Suppressor macrophage treated with lipopolysaccharide for 1 hour (primary cell): Measurements from ENCODE around the gene FOXP4.

Experiments used
- DNase-seq, 3 donors: peaks; one replicate each; pipeline ENCODE4 v3.0.0-alpha.2; 2020 to 2022

The FOXP4 gene

GRCh38 chr6:41634657-41635056, 88.5 kb downstream of the FOXP4 start:
- DNase-seq: no peak

GRCh38 chr6:41635365-41635764, 89.2 kb downstream of the FOXP4 start:
- no peak for DNase-seq

DNA sequence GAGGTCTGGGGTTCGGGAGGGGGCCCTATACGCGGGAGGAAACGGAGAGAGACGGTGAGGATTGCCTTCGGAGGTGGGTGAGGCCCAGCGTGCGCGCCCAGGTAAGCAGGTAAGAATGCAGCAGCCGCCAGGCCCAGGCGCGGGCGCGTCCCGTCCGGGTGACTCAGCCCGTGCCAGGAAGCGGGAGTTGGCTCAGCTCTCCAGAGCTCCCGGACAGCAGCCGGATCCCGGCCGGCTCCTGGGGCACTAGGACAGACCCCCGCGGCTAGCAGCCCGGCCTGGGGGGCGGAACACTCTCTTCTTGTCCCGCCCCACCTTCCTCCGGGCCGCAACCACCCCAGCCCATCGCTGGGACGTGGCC, 90.6 kb downstream of the FOXP4 start:
- no peak for DNase-seq

GRCh38 chr6:41637194-41638001, 91.2 kb downstream of the FOXP4 start:
- DNase-seq: peak in 1 of 3 donors; percentile 8

DNA sequence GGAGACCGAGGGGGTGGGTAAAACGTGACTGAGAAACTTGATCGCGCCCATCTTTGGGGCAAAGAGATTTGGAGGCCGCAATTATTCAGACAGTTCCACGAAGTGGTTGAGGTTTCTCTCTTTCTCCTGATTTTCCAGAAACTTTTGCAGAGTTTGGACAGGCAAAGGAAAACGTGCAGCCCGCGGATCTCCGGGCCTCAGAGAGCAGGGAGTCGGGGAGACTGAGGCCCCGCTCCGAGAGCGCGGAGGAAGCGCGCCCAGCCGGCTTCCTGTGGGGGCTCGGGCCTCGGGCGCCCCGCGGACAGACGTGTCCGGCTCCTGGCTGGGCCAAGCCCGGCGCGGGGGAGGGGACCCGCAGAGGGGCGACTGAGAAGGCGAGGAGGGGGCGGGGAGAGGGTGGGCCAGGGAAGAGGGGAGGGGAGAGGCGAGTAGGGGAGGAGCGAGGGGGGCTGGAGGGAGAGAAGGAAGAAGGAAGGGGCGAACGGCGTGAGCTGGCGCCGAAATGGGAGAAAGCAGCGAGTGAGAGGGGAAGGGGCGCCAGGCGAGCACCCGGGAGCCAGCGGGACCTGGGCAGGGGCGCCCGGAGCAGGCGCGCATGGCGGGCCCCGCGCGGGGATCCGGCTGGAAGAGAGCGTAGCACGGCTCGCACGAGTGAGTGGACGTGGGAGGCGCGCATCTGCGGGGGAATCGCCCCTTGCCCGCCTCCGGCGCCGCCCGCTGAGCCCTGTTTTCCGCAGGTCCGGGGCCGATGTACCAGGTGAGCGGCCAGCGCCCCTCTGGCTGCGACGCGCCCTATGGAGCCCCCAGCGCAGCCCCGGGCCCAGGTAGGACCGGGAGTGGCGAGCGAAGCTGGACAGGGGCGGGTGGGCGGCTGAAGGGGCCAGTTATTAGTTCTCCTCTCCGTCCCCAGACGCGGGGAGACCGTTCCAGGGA, 92.1 kb downstream of the FOXP4 start, which contains the start of gene MDFI:
MDFI (plus strand) TSS at position 467 of the 933 bp plus-strand sequence; CDS start at position 749, 282 bp downstream.
- DNase-seq: peak in 1 of 3 donors; percentile 15

DNA sequence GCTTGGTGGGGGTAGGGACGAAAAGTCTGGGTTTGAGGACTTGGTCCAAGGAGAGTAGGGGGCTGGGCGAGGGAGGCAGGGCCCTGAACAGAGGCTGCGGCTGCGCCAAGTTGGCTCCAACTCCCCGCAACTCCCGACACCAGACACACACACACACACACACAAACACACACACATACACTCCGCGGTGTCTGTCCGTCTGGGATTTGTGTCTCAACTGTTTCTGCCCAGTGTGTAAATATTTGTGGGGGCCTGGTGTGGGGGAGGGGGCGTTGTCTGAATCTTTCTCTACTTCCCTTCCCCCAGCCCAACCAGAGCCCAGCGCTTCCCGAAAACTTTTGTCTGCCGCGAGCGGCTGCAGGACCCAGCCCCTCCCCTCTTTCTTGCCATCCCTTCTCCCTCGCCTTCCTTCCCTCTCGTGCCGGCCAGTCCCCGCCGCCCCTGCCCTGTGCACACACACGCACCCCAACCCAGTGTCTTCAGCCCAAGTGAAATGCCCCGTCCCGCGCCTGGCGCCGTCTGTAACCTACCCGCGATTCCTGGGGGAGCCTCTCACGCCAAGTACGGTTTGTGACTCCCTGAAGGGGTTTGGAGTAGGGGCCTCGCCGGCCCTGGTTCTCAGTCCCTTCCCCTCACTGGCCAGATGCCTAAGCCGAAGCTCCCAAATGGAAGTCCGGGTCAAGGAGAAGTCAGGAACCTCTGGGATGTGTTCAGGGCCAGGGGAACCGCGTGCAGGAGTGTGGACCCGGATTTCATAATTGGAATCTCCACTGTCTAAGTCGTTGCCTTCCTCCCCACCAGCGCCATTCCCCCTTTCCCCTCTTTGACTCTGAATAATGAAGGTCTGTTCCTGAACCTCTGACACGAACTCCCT, 93.0 kb downstream of the FOXP4 start:
- DNase-seq: peak in 1 of 3 donors; percentile 16

DNA sequence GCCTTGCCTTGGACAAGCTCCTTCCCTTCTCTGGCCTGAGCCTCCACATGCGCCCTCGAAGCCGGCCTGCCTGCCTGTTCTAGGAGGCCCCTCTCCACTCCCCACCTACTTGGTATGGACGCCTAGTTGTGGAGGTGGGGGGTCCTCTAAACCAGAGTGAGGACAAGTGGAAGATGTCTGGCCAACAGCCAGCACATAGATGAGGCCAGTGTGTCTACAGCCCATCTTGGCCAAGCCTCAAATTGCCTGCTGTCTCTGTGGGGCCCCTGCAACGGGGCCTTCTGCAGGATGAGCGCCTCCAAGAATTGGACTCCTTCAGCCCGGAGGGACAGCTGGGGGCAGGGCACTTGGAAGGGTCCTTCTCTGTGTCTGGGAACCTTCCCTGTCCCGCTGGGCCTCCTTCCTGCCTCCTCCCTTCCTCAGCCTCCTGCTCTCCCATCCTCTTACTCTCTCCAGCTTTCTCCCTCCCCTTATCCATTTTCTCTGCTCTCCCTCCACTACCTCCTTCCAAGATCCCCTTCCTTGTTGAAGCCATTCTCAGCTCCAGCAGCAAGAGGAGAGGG, 93.7 kb downstream of the FOXP4 start:
- no peak for DNase-seq

GRCh38 chr6:41640426-41640825, 94.2 kb downstream of the FOXP4 start:
- no peak for DNase-seq

- no peak for DNase-seq
Observed at GRCh38 chr6:41641352-41641925, 95.3 kb downstream of the FOXP4 start.

DNA sequence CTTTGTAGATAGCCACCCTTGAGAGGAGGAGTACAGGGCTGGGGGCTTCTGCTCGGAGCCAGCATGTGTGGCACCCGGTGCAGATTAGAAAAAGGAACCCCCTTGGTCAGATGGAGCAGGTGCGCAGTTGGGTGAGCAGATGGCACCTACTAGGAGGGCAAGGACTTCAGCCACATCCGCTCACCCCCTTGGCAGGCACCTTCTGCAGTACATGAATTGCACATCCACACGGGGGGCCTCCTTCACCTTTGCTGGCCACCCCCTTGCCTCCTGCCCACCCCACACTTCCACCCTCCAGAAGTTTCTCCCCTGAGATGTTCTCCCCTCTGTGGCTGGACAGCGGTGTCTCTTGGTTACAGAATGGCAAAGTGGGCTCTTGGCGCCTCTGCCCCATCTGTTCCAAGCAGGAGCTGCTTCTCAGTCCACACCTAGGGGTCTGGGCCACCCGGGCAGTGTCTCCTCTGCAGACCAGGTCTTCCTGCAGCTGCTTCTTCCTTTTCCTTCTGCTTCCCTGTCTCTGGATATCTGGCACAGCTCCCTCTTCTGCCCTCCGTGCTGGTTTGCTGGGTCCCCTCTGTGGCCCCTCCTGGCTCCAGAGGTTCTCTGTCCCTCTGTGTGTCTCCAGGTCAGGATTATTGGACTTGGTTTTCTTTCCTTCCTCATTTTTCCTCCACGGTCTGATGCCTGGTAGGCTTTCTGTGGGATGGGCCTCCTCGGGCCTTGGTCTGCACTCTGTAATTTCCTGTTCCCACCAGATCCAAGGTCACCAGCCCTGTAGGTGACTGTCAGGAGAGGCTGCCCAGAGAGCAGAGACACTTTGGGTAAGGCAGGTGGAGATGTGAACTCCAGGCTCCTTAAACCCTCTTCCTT, 96.1 kb downstream of the FOXP4 start:
- DNase-seq: no peak

GRCh38 chr6:41642960-41643898, 97.0 kb downstream of the FOXP4 start:
- DNase-seq: peak; percentile 17 to 28 (median 24)

GRCh38 chr6:41643899-41644269, 97.7 kb downstream of the FOXP4 start:
- DNase-seq: no peak

DNA sequence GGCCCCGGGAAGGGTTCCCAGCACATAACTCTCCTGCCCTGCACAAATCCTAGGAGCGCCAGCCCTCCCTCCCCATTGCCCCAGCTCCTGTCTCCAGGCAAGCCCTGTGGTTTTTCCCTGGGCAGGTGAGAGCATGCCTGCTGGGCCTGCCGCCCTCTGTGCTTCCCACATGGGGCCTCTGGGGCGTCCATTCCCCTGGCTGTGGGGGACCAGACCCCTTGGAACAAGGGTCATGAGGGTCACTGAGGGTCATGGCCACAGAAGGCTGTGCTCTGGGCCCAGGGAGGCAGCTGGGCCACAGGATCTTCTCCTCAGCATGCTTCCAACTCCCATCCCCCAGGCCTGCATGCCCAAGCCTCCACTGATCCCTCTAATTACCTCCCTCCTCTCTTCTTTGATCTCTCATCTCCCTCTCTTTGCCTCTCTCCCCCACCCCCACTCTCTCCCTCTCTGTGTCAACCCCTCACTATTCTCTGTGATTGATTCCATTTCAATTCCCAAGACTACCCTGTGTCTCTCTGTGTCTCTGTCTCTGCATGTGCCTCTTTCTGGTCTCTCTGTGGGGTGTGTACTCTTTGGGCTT, 98.2 kb downstream of the FOXP4 start:
- DNase-seq: no peak

- no peak for DNase-seq
Observed at GRCh38 chr6:41645007-41645618, 98.9 kb downstream of the FOXP4 start.

- no peak for DNase-seq
Observed at GRCh38 chr6:41646026-41646795, 100.0 kb downstream of the FOXP4 start.

GRCh38 chr6:41647061-41647511, 100.9 kb downstream of the FOXP4 start:
- no peak for DNase-seq

DNA sequence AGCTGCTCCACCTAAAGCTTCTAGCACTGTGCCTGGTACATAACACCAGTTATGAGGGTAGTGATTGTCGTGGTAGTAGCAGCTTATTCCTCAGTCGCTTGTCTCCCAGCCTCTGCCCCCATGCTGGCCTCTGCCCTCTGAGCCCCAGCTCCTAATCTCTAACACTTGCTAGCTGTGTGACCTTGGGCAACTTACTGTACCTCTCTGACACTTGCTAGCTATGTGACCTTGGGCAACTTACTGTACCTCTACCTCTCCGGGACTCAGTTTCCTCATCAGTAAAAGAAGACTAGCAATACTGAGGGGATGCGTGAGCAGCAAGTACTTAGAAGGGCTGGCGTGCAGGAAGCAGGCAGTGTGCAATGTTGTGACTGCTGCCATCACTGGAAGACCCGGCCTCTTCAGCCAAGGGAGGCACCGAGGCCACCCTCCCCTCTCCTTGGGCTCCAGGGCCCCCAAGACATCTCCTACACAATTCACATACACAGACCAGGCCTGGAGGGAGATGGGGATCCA, 101.9 kb downstream of the FOXP4 start:
- no peak for DNase-seq

GRCh38 chr6:41648921-41649320, 102.7 kb downstream of the FOXP4 start:
- no peak for DNase-seq
